ENCODE results near the gene USE1.
A peak's percentile ranks its signal among the peaks of the same experiment; 100 is the strongest.

The USE1 gene

GRCh38 chr19:17266589-17266974, 51.4 kb downstream of the USE1 start:
- Histone ChIP-seq H3K27me3 (ENCODE audit: control insufficient read depth in 1 of 2, insufficient read depth in 2 of 2, low read length in 2 of 2) (no peaks in the 10 kb centered on the region), H3K4me1 (ENCODE audit: insufficient read depth, low read length) (peaks cover 9% of the 10 kb centered on the region), H3K27ac (ENCODE audit: low read depth, low read length) (no peak overlapping the region), H3K4me3 (ENCODE audit: low read depth in 1 of 2, low read length in 2 of 2) (no peak overlapping the region), H3K36me3 (ENCODE audit: insufficient read depth, low read length) (peaks cover 5% of the 10 kb centered on the region), H3K9me3 (ENCODE audit: low read length) (no peaks in the 10 kb centered on the region), H3K9ac (ENCODE audit: low read length) (no peak overlapping the region)

- H3K27me3 ChIP-seq (ENCODE audit: control insufficient read depth in 1 of 2, insufficient read depth in 2 of 2, low read length in 2 of 2): no peaks in the 10 kb centered on the region
- peak within 1 kb of the TSS; percentile 85 to 87 for H3K4me3 ChIP-seq (ENCODE audit: low read depth in 1 of 2, low read length in 2 of 2)
- peak within 1 kb of the TSS; percentile 91 for H3K27ac ChIP-seq (ENCODE audit: low read depth, low read length)
- H3K9ac ChIP-seq (ENCODE audit: low read length): peak within 1 kb of the TSS; percentile 67
- H3K9me3 ChIP-seq (ENCODE audit: low read length): no peaks in the 10 kb centered on the region
- H3K4me1 ChIP-seq (ENCODE audit: insufficient read depth, low read length): peaks cover 9% of the 10 kb centered on the region
- H3K36me3 ChIP-seq (ENCODE audit: insufficient read depth, low read length): peaks cover 5% of the 10 kb centered on the region
Measured at GRCh38 chr19:17266975-17267788, 52.0 kb downstream of the USE1 start, which contains the start of gene BABAM1. TSS of gene BABAM1 (plus strand) at chr19:17267443. CDS start at chr19:17268807, 1,364 bp downstream.

GRCh38 chr19:17268754-17269153, 53.6 kb downstream of the USE1 start:
- Histone ChIP-seq H3K9me3 (ENCODE audit: low read length) (no peaks in the 10 kb centered on the region), H3K27ac (ENCODE audit: low read depth, low read length) (no peak overlapping the region), H3K27me3 (ENCODE audit: control insufficient read depth in 1 of 2, insufficient read depth in 2 of 2, low read length in 2 of 2) (no peaks in the 10 kb centered on the region), H3K36me3 (ENCODE audit: insufficient read depth, low read length) (peaks cover 5% of the 10 kb centered on the region), H3K9ac (ENCODE audit: low read length) (no peak overlapping the region), H3K4me1 (ENCODE audit: insufficient read depth, low read length) (peaks cover 9% of the 10 kb centered on the region), H3K4me3 (ENCODE audit: low read depth in 1 of 2, low read length in 2 of 2) (no peak overlapping the region)
